DOHH2 (cell line): ENCODE results near the gene LENG8.

Source experiments
- EZH2phosphoT487 ChIP-seq: fragments of 200-600 bp; sonication (generic); IDR thresholded peaks from 2 replicates; pipeline ENCODE4 v1.6.1; 2017; ENCODE audit warnings: borderline replicate concordance, mild to moderate bottlenecking, antibody characterized with exemption, low read length, moderate library complexity, mixed read lengths
- TF ChIP-seq, protein P1 (sequence below): fragments of 200-600 bp; sonication (generic); IDR thresholded peaks from one replicate; pipeline ENCODE4 v1.5.1; 2014; ENCODE audit warnings: antibody characterized with exemption, mild to moderate bottlenecking, low read depth, low read length; ENCODE audit not compliant: poor library complexity, severe bottlenecking

DNA sequence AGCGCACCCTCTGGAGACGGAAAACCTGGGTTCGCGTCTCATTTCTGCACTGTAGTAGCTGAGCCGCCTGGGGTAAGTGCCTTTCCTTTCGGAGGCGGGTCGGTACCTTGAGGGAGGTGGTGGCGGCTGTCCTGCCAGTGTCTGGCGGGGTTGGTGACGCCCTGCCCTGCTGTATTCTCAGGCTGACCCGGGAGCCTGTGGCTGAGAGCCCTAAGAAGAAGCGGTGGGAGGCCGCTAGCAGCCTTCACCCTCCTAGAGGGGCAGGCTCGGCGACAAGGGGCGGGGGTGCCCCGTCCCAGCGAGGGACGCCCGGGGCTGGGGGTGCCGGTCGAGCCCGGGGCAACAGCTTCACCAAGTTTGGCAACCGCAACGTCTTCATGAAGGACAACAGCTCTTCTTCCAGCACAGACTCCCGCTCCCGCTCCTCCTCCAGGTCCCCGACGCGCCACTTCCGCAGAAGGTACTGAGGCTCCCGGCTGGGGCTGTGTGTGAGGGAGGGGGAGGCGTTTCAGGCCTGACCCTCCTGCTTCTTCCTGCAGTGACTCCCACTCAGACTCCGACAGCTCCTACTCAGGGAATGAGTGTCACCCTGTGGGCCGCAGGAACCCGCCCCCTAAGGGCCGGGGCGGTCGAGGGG is 6.9 kb downstream of the LENG8 start:
- TF ChIP-seq, protein P1, sequence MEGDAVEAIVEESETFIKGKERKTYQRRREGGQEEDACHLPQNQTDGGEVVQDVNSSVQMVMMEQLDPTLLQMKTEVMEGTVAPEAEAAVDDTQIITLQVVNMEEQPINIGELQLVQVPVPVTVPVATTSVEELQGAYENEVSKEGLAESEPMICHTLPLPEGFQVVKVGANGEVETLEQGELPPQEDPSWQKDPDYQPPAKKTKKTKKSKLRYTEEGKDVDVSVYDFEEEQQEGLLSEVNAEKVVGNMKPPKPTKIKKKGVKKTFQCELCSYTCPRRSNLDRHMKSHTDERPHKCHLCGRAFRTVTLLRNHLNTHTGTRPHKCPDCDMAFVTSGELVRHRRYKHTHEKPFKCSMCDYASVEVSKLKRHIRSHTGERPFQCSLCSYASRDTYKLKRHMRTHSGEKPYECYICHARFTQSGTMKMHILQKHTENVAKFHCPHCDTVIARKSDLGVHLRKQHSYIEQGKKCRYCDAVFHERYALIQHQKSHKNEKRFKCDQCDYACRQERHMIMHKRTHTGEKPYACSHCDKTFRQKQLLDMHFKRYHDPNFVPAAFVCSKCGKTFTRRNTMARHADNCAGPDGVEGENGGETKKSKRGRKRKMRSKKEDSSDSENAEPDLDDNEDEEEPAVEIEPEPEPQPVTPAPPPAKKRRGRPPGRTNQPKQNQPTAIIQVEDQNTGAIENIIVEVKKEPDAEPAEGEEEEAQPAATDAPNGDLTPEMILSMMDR, result no peak
- TF ChIP-seq EZH2phosphoT487, result no peak
